Heart right ventricle (tissue), 16 donors: ENCODE results near the gene CDHR1. TPM values are rescaled to one million over a fixed set of nuclear protein-coding genes. Genes with fewer than 3 reads are reported as not detected.
A peak's percentile ranks its signal among the peaks of the same experiment; 100 is the strongest.

Experiments
- ATAC-seq, 8 donors: fragments of 200-7000 bp; cut with Tn5 transposase; one replicate each; pipeline ENCODE4 v1.9.1; 2020; ENCODE audit warnings: mild to moderate bottlenecking in 8 of 8, moderate library complexity in 8 of 8, moderate number of reproducible peaks in 1 of 8
- DNase-seq, 2 donors: peaks; one replicate each; pipeline ENCODE4 v3.0.0-alpha.2; 2020
- H3K27ac ChIP-seq, 10 donors: fragments of 200-600 bp; sonication (generic) in 2 of 10; one replicate each; pipeline versions ENCODE4 v1.5.0 to v1.8.0; 2020 to 2022; ENCODE audit warnings: mild to moderate bottlenecking in 3 of 10
- H3K27me3 ChIP-seq, 7 donors: fragments of 200-600 bp; one replicate each; pipeline ENCODE4 v1.8.0; 2021 to 2022; ENCODE audit warnings: mild to moderate bottlenecking in 2 of 7
- H3K36me3 ChIP-seq, 9 donors: fragments of 200-600 bp; sonication (generic) in 1 of 9; one replicate each; pipeline versions ENCODE4 v1.5.0 to v1.8.0; 2020 to 2022; ENCODE audit warnings: mild to moderate bottlenecking in 2 of 9
- H3K4me1 ChIP-seq, 9 donors: fragments of 200-600 bp; sonication (generic) in 1 of 9; one replicate each; pipeline versions ENCODE4 v1.5.0 to v1.8.0; 2020 to 2022; ENCODE audit warnings: mild to moderate bottlenecking in 4 of 9
- H3K4me3 ChIP-seq, 10 donors: fragments of 200-600 bp; sonication (generic) in 2 of 10; one replicate each; pipeline versions ENCODE4 v1.5.0 to v1.8.0; 2020 to 2022; ENCODE audit warnings: mild to moderate bottlenecking in 7 of 10, moderate library complexity in 2 of 10
- H3K9me3 ChIP-seq, 11 donors: fragments of 200-600 bp in 10 of 11; sonication (generic) in 2 of 11; one replicate each; pipeline versions ENCODE4 v1.5.0 to v1.8.0; 2013 to 2022; ENCODE audit warnings: mild to moderate bottlenecking in 2 of 11, control low read depth in 1 of 11, moderate library complexity in 1 of 11
- CTCF ChIP-seq, 9 donors: fragments of 200-600 bp; sonication (generic) in 2 of 9; IDR thresholded peaks; one replicate each; pipeline versions ENCODE4 v1.5.0 to v1.8.0; 2021 to 2022; ENCODE audit warnings: antibody characterized with exemption in 9 of 9, mild to moderate bottlenecking in 5 of 9, moderate library complexity in 1 of 9
- WGBS, 2 donors: extraction: QIAGEN DNeasy Blood & Tissue Kit; methylation state at CpG; one replicate each; pipeline ENCODE4 v1.1.7; 2013; ENCODE audit warnings: inconsistent platforms in 1 of 2; 5-methylcytosine and 5-hydroxymethylcytosine counted together
- intact Hi-C, 10 donors: fragments of 100-400 bp; cut with DNase I; formaldehyde crosslinking; loops; one replicate each; pipeline versions ENCODE4 v1.11.1 to v1.14.2; 2022
- polyA plus RNA-seq, 2 donors: library from polyadenylated mRNA; stranded (reverse); fragments of 200-250 nt; gene quantifications; one replicate each; pipeline ENCODE4 v1.2.3, GENCODE V29; 2013
- total RNA-seq, 10 donors: library from RNA; stranded (reverse); fragmentation: NEBNext Ultra II Directional in 3 of 10; extraction: Animal tissue kit (Norgen Biotek cat#: 25700) in 3 of 10; gene quantifications; one replicate each; pipeline versions ENCODE4 v1.2.1 to v1.2.4, GENCODE V29; 2021 to 2023
- donor health status: Arrhythmogenic right ventricular cardiomyopathy.
- donor health status: ischemic (EF 13 %, LVEDD 7.1; RV severe dilation, severe dysfunction).
- donor health status: healthy with polysubstance abuse.
- donor health status: DM: no; HTN: yes; CAD: no.
- donor health status: DM: no; HTN: no; CAD: no.
- donor health status: ischemic (EF 25% LVEDD 6.9; RV normal size, moderate dysfunction).
- donor health status: ischemic (EF 25% LVEDD 5.7; RV mildly dilated, moderate dysfunction).
- donor health status: healthy.
- donor health status: DM: yes; HTN: yes; CAD: no.
- donor health status: Ischemic cardiomyopathy.
- donor health status: ischemic (EF 35%, LVEDD 5.7; RV mildly dilated, moderate dysfunction).
- donor health status: nonischemic (EF 11% LVEDD 7.7; RV severe dilation, severe dysfunction).
- donor health status: DM: yes; HTN: yes; CAD: no.
- donor health status: PGD.
- donor health status: ischemic (EF 29% LVEDD 5.4; RV normal size, mild dysfunction).
- donor health status: nonischemic (EF 23%, LVEDD 6.1; RV moderate dilation, normal function).

Gene CDHR1
- total and polyA plus RNA-seq, 12 donors = 0.12 to 1.3 (median 0.39) TPM

GRCh38 chr10:84202349-84202748 is 8.0 kb downstream of the CDHR1 start:
- Histone ChIP-seq H3K27ac (no peak overlapping the region), H3K9me3 (no peaks in the 10 kb centered on the region), H3K4me1 (peaks cover 0 to under 1% (median 0%) of the 10 kb centered on the region in 9 donors), H3K27me3 (peaks cover 0 to 13% (median 0%) of the 10 kb centered on the region in 7 donors), H3K4me3 (no peak overlapping the region), H3K36me3 (no peaks in the 10 kb centered on the region)
- intact Hi-C loops = loop anchor here in 3 of 10 donors (5.0 to 10.0 kb wide), 3 partner anchors 45 to 58 kb away; no protein-coding TSS in a partner anchor
- DNase-seq (no peak), ATAC-seq (no peak)
- TF ChIP-seq CTCF (IDR thresholded peaks at IDR 0.05) = no peak
- 88 to 90% methylated on average over 5 of the region's 5 CpGs for WGBS, 2 donors

GRCh38 chr10:84204122-84204521 is 9.8 kb downstream of the CDHR1 start:
- H3K4me1 ChIP-seq = no peaks in the 10 kb centered on the region
- no peak for DNase-seq
- H3K9me3 ChIP-seq = no peaks in the 10 kb centered on the region
- H3K27ac ChIP-seq = no peak overlapping the region
- ATAC-seq = no peak
- 81 to 86% methylated on average over 4 of the region's 4 CpGs for WGBS, 2 donors
- H3K36me3 ChIP-seq = no peaks in the 10 kb centered on the region
- H3K4me3 ChIP-seq = no peak overlapping the region
- peak in 3 of 9 donors; percentile 6 to 31 (median 12) for TF ChIP-seq CTCF (IDR thresholded peaks at IDR 0.05)
- intact Hi-C loops = loop anchor here in 4 of 10 donors (2.0 to 10.0 kb wide), 4 partner anchors 47 to 59 kb away; no protein-coding TSS in a partner anchor
- H3K27me3 ChIP-seq = peaks cover 0 to 13% (median 3%) of the 10 kb centered on the region in 7 donors

GRCh38 chr10:84204610-84205009 is 10.3 kb downstream of the CDHR1 start:
- Histone ChIP-seq H3K36me3 (no peaks in the 10 kb centered on the region), H3K4me1 (no peaks in the 10 kb centered on the region), H3K9me3 (no peaks in the 10 kb centered on the region), H3K4me3 (no peak overlapping the region), H3K27me3 (peaks cover 0 to 13% (median 3%) of the 10 kb centered on the region in 7 donors), H3K27ac (no peak overlapping the region)
- no peak for TF ChIP-seq CTCF (IDR thresholded peaks at IDR 0.05)
- DNase-seq = no peak
- WGBS, 2 donors = 87 to 88% methylated on average over 4 of the region's 4 CpGs
- ATAC-seq = no peak
- intact Hi-C loops = loop anchor here in 5 of 10 donors (2.0 to 10.0 kb wide), 4 partner anchors 47 to 60 kb away; no protein-coding TSS in a partner anchor

GRCh38 chr10:84205049-84205852 is 10.9 kb downstream of the CDHR1 start:
- H3K27me3 ChIP-seq = peaks cover 0 to 13% (median 3%) of the 10 kb centered on the region in 7 donors
- intact Hi-C loops = loop anchor here in 3 of 10 donors (2.0 to 10.0 kb wide), 3 partner anchors 56 to 60 kb away; no protein-coding TSS in a partner anchor
- no peak overlapping the region for H3K4me3 ChIP-seq
- no peaks in the 10 kb centered on the region for H3K36me3 ChIP-seq
- peak; percentile 45 to 54 for DNase-seq
- 32 to 36% methylated on average over 8 of the region's 8 CpGs for WGBS, 2 donors
- H3K9me3 ChIP-seq = no peaks in the 10 kb centered on the region
- ATAC-seq = peak; percentile 40 to 74 (median 62)
- no peaks in the 10 kb centered on the region for H3K4me1 ChIP-seq
- no peak overlapping the region for H3K27ac ChIP-seq
- TF ChIP-seq CTCF (IDR thresholded peaks at IDR 0.05) = peak; percentile 34 to 76 (median 66)
